Measurements from ENCODE around the gene ARL5A. TPM values are rescaled to one million over a fixed set of nuclear protein-coding genes. Genes with fewer than 3 reads are reported as not detected.

The ARL5A gene
- total and polyA plus RNA-seq, 9 donors, result 11.6 to 41.4 (median 33.3) TPM

- DNase-seq, result no peak
- Histone ChIP-seq H3K9me3 (no peaks in the 10 kb centered on the region), H3K36me3 (no peaks in the 10 kb centered on the region), H3K27ac (no peak overlapping the region), H3K4me3 (no peak overlapping the region), H3K27me3 (no peaks in the 10 kb centered on the region), H3K4me1 (ENCODE audit: insufficient read depth) (no peaks in the 10 kb centered on the region)
- WGBS, 3 donors, result 76 to 84% (median 83%) methylated on average over 8 of the region's 8 CpGs
- TF ChIP-seq CTCF (IDR thresholded peaks at IDR 0.05), result no peak
- TF ChIP-seq EP300 (IDR thresholded peaks at IDR 0.05), result no peak
- no peak for TF ChIP-seq POLR2A (IDR thresholded peaks at IDR 0.05)
- intact Hi-C loops (cut with DNase I), result no loop called here
Observed at GRCh38 chr2:151842830-151843690, 14.8 kb upstream of the ARL5A start.

GRCh38 chr2:151841047-151841424, 12.8 kb upstream of the ARL5A start:
- DNase-seq, result no peak
- Histone ChIP-seq H3K4me3 (no peak overlapping the region), H3K27me3 (no peaks in the 10 kb centered on the region), H3K9me3 (no peaks in the 10 kb centered on the region), H3K36me3 (no peaks in the 10 kb centered on the region), H3K27ac (no peak overlapping the region), H3K4me1 (ENCODE audit: insufficient read depth) (no peaks in the 10 kb centered on the region)
- 88 to 97% (median 94%) methylated on average over 2 of the region's 2 CpGs for WGBS, 3 donors
- intact Hi-C loops (cut with DNase I), result no loop called here
- no peak for TF ChIP-seq CTCF (IDR thresholded peaks at IDR 0.05)
- TF ChIP-seq EP300 (IDR thresholded peaks at IDR 0.05), result no peak
- no peak for TF ChIP-seq POLR2A (IDR thresholded peaks at IDR 0.05)

GRCh38 chr2:151840216-151841046, 12.2 kb upstream of the ARL5A start:
- Histone ChIP-seq H3K27me3 (no peaks in the 10 kb centered on the region), H3K4me1 (ENCODE audit: insufficient read depth) (no peaks in the 10 kb centered on the region), H3K4me3 (no peak overlapping the region), H3K36me3 (no peaks in the 10 kb centered on the region), H3K27ac (no peak overlapping the region), H3K9me3 (no peaks in the 10 kb centered on the region)
- DNase-seq, result no peak
- 79 to 90% (median 90%) methylated on average over 5 of the region's 5 CpGs for WGBS, 3 donors
- TF ChIP-seq EP300 (IDR thresholded peaks at IDR 0.05) (no peak), POLR2A (IDR thresholded peaks at IDR 0.05) (no peak), CTCF (IDR thresholded peaks at IDR 0.05) (no peak)
- intact Hi-C loops (cut with DNase I), result no loop called here

GRCh38 chr2:151837926-151838325, 9.7 kb upstream of the ARL5A start:
- no peaks in the 10 kb centered on the region for H3K9me3 ChIP-seq

More at GRCh38 chr2:151837926-151838325, 9.7 kb upstream of the ARL5A start:
- Histone ChIP-seq H3K36me3 (no peaks in the 10 kb centered on the region), H3K4me3 (no peak overlapping the region), H3K4me1 (ENCODE audit: insufficient read depth) (no peaks in the 10 kb centered on the region), H3K27ac (no peak overlapping the region), H3K27me3 (no peaks in the 10 kb centered on the region)
- no peak for DNase-seq
- TF ChIP-seq CTCF (IDR thresholded peaks at IDR 0.05), result no peak
- no peak for TF ChIP-seq EP300 (IDR thresholded peaks at IDR 0.05)
- no peak for TF ChIP-seq POLR2A (IDR thresholded peaks at IDR 0.05)
- WGBS, 3 donors, result 69 to 77% (median 75%) methylated on average over 3 of the region's 3 CpGs
- intact Hi-C loops (cut with DNase I), result no loop called here

Data from ovary (tissue), 9 donors.